Measurements from ENCODE around the gene TKTL2. TPM values are rescaled to one million over a fixed set of nuclear protein-coding genes. Genes with fewer than 3 reads are reported as not detected.

TKTL2 gene, protein sequence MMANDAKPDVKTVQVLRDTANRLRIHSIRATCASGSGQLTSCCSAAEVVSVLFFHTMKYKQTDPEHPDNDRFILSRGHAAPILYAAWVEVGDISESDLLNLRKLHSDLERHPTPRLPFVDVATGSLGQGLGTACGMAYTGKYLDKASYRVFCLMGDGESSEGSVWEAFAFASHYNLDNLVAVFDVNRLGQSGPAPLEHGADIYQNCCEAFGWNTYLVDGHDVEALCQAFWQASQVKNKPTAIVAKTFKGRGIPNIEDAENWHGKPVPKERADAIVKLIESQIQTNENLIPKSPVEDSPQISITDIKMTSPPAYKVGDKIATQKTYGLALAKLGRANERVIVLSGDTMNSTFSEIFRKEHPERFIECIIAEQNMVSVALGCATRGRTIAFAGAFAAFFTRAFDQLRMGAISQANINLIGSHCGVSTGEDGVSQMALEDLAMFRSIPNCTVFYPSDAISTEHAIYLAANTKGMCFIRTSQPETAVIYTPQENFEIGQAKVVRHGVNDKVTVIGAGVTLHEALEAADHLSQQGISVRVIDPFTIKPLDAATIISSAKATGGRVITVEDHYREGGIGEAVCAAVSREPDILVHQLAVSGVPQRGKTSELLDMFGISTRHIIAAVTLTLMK
- not detected in 2 replicates for total RNA-seq (2014; rRNA removed; shearing (Covaris generic); ENCODE audit: low replicate concordance)

- no peak for DNase-seq
- Histone ChIP-seq H3K27me3 (peaks cover 13% of the 10 kb centered on the region), H3K9me3 (no peaks in the 10 kb centered on the region; the same call in 1 of the 2 replicates), H3K4me3 (no peak within 1 kb of the TSS), H3K36me3 (no peaks in the 10 kb centered on the region)
Measured at GRCh38 chr4:163473576-163473975, at the start of gene TKTL2. Gene TKTL2, minus strand, starts transcription at chr4:163473754. Its CDS starts 20 bp downstream, at chr4:163473734.

- DNase-seq = no peak
- Histone ChIP-seq H3K9me3 (no peaks in the 10 kb centered on the region), H3K36me3 (peaks cover 93% of the 10 kb centered on the region), H3K4me3 (no peak overlapping the region), H3K27me3 (no peaks in the 10 kb centered on the region)
Measured at GRCh38 chr4:163515198-163515597, 41.6 kb upstream of the TKTL2 start.

- H3K36me3 ChIP-seq = peaks cover 61% of the 10 kb centered on the region
- DNase-seq = no peak
- H3K4me3 ChIP-seq = no peak overlapping the region
- H3K9me3 ChIP-seq = no peaks in the 10 kb centered on the region
- H3K27me3 ChIP-seq = no peaks in the 10 kb centered on the region
Measured at GRCh38 chr4:163505374-163505773, 31.8 kb upstream of the TKTL2 start.

DNA sequence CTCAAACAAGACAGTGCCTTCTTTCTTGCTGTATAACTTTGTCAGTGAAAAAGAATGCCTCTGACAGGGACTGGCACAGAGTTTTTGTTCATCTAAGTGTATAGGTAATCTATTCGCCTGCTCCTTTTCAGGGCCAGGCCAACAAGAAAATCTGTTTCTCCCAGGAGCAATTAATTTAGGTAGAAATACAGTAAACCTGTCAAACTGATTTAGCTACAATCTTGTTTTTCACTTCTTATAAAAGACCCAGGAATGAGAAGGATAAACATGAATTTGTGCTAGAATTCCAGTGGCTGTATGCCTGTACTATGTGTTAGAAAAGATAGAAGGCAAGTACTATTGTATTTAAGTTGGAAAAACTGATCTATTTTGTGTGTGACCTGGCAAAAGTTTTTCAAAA, 27.0 kb upstream of the TKTL2 start:
- Histone ChIP-seq H3K4me3 (no peak overlapping the region), H3K9me3 (no peaks in the 10 kb centered on the region), H3K27me3 (no peaks in the 10 kb centered on the region), H3K36me3 (peaks cover 46% of the 10 kb centered on the region)
- no peak for DNase-seq

- Histone ChIP-seq H3K27me3 (no peaks in the 10 kb centered on the region), H3K36me3 (peaks cover 25% of the 10 kb centered on the region), H3K9me3 (no peaks in the 10 kb centered on the region), H3K4me3 (peak overlapping the region; percentile 89)
- no peak for DNase-seq
Measured at GRCh38 chr4:163495900-163496299, 22.3 kb upstream of the TKTL2 start.

DNA sequence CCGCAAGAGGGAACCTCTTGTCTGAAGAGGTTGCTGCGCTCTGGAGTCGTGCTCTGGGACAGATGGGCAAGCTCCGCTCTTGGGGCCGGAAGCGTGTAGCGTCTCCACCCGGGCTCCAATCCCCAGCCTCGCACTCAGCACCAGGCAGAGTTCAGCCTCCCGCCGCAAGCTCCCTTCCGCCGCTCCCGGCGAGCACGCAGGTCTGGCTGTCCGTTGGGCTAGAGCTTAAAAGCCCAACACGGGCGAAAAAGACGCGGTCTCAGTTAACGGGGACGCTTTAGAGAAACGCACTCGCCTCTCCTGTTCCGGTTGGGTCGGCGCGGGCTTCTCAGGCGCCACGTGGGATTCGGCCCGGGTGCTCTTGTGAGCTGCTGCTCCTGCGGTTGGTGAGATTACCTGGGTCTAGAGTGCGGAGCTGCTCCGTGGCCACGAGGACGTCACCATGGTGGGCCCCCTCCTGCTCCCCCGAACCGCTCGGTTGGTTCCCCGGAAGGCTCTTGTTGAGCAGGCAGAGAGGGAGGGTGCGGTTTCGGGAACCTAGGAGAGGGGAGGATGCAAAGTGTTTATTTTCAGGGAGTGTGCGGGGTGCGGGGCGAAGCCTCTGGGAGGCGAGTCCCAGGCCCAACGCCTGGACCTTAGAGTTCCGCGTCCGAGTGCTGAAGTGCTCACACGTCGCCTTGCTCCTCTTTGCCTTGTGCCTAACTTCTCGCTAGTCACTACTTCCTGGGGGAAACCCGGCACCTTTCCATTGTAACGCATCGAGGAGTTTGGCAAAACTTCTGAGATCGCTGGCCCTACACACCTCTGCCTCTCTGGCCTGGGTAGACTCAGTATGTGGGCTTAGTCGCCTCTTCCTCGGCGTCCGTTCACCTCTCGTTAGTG, 21.0 kb upstream of the TKTL2 start, which contains the start of gene TMA16:
Gene TMA16, plus strand, starts transcription at position 331 of the 882 bp plus-strand sequence. Its CDS starts 112 bp downstream, at position 443.
- DNase-seq = peak; percentile 97
- Histone ChIP-seq H3K4me3 (peak within 1 kb of the TSS; percentile 89), H3K36me3 (peaks cover 15% of the 10 kb centered on the region), H3K9me3 (no peaks in the 10 kb centered on the region), H3K27me3 (no peaks in the 10 kb centered on the region)

GRCh38 chr4:163493643-163494359, 20.2 kb upstream of the TKTL2 start:
- Histone ChIP-seq H3K27me3 (peaks cover 2% of the 10 kb centered on the region; the same call in 1 of the 2 replicates), H3K9me3 (no peaks in the 10 kb centered on the region), H3K4me3 (peak overlapping the region; percentile 89), H3K36me3 (peaks cover 15% of the 10 kb centered on the region)
- DNase-seq = no peak

DNA sequence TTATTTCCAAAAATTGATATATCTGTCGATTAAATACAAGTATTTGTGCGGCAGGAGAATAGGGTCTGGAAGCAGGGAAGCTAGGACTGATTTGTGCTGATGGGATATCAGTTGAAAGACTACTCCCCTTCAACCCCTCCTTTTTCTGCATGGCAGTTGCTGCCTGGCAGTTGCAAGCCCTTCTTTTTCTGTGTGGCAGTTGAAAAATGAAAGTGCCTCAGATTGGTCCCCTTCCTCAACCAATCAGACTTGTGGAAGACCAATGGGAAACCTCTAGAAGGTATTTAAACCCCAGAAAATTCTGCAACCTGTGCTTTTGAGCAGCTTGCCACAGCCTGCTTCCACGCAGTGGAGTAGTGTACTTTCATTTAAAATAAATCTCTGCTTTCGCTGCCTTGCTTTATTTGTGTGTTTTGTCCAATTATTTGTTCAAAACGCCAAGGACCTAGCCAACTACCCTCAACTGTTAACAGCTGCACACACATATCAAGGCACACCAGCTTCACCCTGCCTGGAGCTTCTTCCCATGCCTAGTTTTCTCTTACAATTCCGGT, 19.5 kb upstream of the TKTL2 start:
- Histone ChIP-seq H3K27me3 (peaks cover 2% of the 10 kb centered on the region; the same call in 1 of the 2 replicates), H3K4me3 (no peak overlapping the region; the same call in 1 of the 2 replicates), H3K36me3 (peaks cover 15% of the 10 kb centered on the region), H3K9me3 (no peaks in the 10 kb centered on the region)
- DNase-seq = no peak

GRCh38 chr4:163489929-163490328, 16.4 kb upstream of the TKTL2 start:
- no peak for DNase-seq
- no peaks in the 10 kb centered on the region for H3K36me3 ChIP-seq
- peaks cover 2% of the 10 kb centered on the region; the same call in 1 of the 2 replicates for H3K27me3 ChIP-seq
- no peaks in the 10 kb centered on the region for H3K9me3 ChIP-seq
- H3K4me3 ChIP-seq = no peak overlapping the region

DNA sequence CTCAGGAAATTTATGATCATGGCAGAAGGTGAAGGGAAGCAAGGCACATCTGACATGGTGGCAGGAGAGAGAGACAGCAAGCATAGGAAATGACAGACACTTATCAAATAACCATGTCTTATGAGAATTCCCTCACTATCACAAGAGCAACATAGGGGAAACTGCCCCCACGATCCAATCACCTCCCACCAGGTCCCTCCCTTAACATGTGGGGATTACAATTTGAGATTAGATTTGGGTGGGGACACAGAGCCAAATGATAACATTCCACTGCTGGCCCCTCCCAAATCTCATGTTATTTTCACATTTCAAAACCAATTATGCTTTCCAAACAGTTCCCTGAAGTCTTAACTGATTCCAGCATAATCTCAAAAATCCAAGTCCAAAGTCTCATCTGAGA, 12.8 kb upstream of the TKTL2 start:
- H3K4me3 ChIP-seq = no peak overlapping the region
- H3K27me3 ChIP-seq = peaks cover 2% of the 10 kb centered on the region; the same call in 1 of the 2 replicates
- H3K9me3 ChIP-seq = no peaks in the 10 kb centered on the region
- no peak for DNase-seq
- no peaks in the 10 kb centered on the region for H3K36me3 ChIP-seq

DNA sequence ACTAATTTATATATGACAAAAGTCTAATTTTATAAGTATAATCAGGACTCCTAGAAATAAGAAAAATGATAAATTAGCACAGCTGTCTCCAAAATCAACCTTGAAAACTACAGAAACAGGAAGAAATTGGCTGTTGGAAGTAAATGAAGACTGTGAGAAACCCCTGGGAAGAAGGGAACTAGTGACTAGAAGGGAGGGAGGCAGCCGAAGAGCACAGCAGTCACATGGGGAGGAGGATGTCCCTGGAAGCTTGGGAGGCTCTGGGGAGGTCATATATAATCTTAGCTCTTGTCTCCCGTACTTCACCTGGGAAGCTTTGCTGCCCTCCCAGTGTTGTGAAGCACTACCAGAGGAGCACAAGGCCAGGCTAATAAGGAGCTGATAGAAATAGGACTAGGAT, 12.0 kb upstream of the TKTL2 start:
- H3K9me3 ChIP-seq = no peaks in the 10 kb centered on the region
- no peak overlapping the region for H3K4me3 ChIP-seq
- no peaks in the 10 kb centered on the region for H3K36me3 ChIP-seq
- no peak for DNase-seq
- peaks cover 2% of the 10 kb centered on the region; the same call in 1 of the 2 replicates for H3K27me3 ChIP-seq

DNA sequence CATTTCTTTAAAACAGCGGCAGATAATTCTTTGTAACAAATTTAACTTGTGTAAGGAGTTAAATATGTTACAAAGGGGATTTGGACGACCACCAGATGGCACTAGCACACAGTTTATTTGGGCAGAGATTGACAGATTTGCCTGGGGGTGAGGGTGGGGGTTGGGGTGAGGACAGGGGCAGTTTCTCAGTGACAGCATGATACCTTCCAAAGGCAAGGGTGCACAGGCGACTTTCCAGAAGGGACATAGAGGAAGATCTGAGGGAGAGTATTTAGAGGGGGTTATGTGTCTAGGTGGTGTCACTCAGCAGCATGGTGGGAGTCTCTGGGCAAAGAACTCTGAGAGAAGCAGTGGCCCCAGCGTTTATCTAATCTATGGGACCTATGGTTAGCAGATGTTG, 11.4 kb upstream of the TKTL2 start:
- no peak overlapping the region for H3K4me3 ChIP-seq
- H3K27me3 ChIP-seq = peaks cover 2% of the 10 kb centered on the region; the same call in 1 of the 2 replicates
- peak; percentile 35 for DNase-seq
- no peaks in the 10 kb centered on the region for H3K9me3 ChIP-seq
- no peaks in the 10 kb centered on the region for H3K36me3 ChIP-seq

DNA sequence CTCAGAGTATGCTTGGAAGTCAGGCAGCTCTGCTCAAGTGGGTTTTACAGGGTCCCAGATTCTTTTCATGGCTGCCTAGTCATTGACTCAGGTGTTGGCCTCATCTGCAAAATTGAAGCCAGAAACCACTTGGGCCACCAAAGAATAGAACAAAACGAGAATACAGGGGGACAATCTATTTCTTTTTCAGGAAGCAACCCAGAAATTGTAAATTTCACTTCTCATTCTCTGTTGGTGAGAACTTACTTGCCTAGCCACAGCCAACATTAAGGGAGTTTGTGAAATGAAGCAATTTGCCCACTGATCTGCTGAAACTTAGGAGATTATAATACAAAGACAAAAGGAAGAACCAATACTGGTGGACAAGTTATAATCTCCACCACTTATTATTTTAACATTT, 8.6 kb upstream of the TKTL2 start:
- DNase-seq = no peak
- no peaks in the 10 kb centered on the region for H3K9me3 ChIP-seq
- H3K27me3 ChIP-seq = no peaks in the 10 kb centered on the region; the same call in 1 of the 2 replicates
- H3K4me3 ChIP-seq = no peak overlapping the region
- no peaks in the 10 kb centered on the region for H3K36me3 ChIP-seq

DNA sequence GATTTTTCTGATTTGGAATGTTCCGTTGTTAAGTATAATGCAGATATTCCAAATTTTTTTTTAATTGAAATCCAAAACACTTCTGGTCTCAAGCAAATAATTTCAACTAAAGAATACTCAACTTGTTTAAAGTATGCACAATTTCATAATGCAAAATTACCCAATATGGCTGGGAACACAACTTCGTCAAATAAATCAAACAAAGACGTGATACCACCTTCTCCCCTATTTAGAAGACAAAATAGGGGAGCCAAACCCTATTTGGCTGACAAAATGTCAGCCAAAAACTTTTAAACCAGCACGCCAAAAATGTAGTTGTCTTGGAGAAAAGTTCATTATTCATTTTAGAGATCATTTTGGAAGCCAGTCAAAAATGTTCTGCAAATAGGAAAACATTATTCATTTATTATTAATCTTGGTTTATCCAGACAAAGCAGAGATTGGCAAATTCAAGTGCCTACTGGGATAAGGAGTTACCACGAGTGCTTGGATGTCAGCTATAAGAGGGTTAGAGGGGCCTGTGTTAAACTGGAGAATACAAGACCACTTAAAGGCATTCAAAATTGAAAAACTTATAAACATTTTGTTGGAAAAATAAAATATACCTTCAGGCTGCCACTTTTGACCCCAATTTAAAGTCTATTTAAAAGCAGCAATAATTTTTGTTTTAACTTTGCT, 3.3 kb upstream of the TKTL2 start:
- Histone ChIP-seq H3K4me3 (no peak overlapping the region), H3K9me3 (no peaks in the 10 kb centered on the region), H3K27me3 (no peaks in the 10 kb centered on the region; the same call in 1 of the 2 replicates), H3K36me3 (no peaks in the 10 kb centered on the region)
- no peak for DNase-seq

GRCh38 chr4:163474027-163474426, 473 bp upstream of the TKTL2 start:
- no peak overlapping the region for H3K4me3 ChIP-seq
- no peaks in the 10 kb centered on the region; the same call in 1 of the 2 replicates for H3K9me3 ChIP-seq
- no peak for DNase-seq
- peaks cover 10% of the 10 kb centered on the region; the same call in 1 of the 2 replicates for H3K27me3 ChIP-seq
- no peaks in the 10 kb centered on the region for H3K36me3 ChIP-seq

Measured in MG63 (cell line).